SKM-1 treated with dmso at 0.1 percent for 144 hours (cell line): ENCODE data around the gene AGT.

Experiments used
- DNase-seq: peaks from one replicate; lab custom pipeline; 2025; ENCODE audit not compliant: unreplicated experiment; lab: John Stamatoyannopoulos, UW

The AGT gene

DNA sequence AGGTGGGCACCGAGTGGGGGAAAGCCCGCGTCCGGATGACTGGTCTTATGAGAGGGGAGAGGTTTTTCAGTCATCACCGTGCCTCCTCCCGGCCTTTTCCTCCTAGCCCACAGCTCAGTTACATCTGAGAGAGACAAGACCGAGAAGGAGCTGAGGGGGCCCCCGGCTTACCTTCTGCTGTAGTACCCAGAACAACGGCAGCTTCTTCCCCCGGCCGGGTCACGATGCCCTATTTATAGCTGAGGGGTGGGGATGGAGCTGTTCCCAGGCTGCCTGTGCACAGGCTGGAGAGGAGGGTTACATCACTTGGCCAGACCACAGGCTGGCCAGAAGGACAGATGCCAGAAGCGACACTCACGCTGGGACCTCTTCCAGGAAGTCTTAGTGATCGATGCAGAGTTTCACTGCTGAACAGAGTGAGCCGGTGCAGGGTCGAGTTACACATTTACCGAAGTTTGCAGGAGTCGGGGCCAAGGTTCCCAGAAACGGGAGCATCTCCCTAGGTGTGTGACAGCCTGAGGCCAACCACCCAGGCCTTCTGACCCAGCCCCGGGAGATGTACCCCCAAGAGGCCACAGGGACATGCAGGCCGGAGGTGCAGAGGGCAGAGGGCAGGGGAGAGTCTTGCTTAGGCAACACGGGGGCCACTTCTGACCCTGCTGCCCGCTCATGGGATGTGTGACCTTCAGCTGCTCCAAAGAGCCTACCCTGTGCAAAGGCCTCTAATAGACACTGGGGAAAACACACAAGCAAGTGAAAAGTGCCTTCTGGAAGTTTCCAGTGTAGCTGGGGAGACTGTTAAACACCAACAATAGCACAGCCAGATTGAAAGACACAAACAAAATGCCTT lies at the start of gene AGT:
Gene AGT, minus strand, starts transcription at position 208 of the 850 bp plus-strand sequence. CDS start 3,299 bp downstream, outside the sequence.
- peak; percentile 93 for DNase-seq

DNA sequence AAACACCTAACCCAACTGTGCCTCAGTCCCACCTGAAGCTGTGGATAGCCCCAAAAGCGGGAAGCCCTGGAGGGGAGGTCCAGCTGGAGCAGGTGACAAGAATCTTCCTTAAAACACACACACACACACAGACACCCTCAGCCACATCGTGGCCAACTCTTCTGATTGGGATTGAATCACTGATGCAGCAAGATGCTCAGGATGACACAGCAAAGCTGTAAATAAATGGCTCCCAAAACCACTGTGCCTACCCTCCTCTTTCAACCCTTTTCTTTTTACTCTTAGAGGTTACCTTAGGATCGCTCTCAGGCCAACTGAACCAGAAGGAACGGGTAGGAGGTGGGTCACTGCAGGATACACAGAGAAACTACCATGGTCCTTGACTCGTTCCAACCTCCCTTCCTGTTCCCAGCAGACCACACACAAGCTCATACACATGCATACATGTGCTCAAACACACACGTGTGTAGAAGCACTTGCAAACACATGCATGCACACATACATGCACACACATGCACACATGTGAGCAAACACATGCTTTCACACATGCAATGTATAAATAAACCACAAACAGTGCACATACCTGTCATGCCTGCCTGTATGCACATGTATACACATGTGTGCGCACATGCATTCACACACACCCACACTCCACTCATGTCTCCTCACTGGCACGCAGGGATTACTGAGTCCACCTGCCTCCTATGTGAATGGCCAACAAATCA lies 47.7 kb upstream of the AGT start:
- no peak for DNase-seq

DNA sequence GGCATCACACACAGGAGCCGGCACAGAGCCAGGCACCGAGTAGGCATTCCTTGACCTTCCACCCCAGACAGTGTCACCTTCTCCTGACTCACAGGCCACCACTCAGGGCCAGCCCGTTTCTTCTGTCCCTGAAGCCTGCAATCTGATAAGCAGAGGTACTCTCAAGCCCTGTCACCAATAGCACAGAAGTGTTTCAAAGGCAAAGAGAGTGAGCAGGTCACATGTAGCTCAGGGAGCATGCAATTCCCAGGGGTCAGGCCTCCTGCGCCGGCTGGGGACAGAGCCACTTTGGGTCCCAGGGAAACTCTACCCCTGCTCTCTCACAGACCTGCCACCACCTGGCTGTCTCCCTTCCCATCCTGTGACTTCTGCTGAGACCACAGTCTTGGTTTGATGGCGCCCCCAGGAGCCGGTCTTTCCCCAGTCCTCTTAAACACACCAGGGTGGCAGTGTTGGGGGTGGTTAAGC lies 46.5 kb upstream of the AGT start:
- DNase-seq: no peak

DNA sequence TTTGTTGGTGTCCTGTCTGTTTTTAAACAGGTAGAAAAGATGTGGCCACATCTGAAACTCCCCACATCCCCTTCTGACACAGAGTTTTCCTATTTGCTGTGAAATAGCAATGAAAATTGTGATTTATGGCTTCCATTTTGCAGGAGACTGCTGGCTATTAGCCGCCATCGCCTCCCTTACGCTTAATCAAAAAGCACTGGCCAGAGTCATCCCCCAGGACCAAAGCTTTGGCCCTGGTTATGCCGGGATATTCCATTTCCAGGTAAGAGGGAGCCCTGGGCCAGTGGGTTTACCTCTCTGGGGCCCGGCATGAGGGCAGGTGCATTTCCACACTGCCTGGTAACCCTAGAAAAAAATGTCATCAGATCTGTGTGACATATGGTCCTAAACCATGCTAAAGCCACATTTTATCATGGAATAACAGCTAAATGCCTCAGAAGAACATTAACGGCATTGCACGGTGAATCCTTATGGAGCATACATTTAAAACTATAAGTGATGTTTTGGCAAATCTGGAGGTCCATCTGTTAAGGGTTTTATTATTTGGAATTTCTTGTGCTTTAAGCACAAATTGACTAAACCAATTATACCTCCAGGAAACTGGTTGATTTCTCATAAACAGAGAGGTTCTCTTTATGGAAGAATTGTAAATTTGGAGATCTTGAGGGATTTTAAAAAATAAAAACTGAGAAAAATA lies 45.6 kb upstream of the AGT start:
- DNase-seq: no peak

DNA sequence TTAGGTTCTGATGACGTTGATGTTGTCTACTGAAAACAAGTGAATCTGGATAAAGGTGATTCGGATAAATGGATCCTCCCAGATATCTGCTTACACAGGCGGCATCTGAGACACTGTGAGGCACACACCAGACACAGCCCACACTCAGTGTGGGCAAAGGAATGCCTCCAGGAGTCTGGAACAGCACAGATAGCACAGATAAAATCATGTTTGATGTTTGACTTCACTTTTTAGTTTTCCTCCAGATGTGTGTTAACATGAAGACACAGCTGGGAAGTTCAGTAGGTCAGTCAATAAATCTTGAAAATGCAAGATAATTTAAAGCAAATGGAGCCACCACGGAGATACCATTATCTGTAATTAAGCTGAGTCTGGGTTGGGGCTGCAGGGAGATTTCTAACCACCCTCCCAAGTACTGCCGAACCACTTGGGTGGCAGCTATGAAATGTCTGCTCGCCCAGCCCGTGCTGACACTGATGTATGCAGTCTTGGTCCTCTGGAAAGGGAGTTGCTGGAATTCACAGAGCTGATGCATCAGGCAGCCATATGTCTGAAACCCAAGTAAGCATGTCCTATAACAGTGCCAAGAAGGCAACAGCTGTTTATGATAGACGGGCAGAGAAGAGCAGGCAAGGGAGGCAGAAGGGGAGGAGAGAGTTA lies 44.9 kb upstream of the AGT start:
- DNase-seq: no peak

DNA sequence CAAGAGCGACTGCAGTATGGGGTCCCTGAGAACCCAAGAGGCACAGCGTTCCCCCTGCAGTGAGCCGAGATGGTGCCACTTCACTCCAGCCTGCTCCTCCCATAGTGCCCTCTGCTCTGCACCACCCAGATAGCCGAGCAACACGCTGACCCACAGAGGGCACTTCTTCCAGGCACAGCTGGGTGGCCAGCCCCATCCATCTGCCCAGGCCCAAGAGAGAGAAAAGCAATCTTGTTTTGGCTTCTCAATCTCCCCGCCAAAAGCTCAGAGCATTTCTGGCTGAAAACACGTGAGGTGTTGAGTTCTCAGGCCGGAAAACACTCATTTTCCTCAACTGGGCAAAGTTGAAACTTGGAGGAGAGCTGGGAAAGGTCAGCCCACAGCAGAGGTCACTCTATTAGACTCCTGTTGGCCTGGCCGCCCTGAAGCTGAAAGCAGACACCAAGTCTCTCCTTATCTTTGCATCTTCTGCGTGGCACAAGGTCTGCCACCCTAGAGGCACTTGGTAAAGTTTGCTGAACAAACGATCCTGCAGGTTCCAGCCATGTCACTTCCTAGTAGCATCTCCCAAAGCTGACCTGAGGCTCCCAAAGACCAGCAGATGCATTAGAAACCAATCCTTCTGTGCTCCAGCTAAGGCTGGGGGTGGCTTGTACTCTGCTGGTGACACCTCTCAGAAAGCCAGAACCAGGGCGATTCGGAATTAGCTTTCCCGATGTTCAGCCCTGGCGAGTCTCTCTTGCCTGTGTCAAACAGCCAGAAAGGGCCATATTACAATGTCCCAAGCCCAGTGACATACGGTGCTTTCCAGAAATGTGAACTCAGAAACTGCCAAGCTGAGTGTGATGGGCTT lies 44.2 kb upstream of the AGT start:
- DNase-seq: no peak

DNA sequence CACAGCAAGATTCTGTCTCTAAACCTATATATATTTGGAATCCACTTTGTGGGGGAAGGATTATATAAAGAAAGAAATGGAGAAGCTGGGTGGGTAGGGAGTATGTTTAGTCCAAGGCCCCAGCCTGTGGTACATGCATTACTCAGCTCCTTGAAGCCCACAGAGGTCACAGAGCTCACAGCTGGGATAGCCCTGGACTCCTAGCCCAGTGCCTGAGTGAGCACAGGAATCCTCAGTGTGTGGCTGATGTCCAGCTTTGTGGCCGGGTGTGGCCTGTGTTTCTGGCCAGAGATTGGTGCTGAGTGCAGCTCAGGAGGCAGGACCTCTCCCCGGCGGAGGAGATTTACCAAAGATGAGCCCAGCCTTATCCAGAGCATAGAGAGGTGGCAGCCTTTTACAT lies 40.9 kb upstream of the AGT start:
- DNase-seq: no peak

DNA sequence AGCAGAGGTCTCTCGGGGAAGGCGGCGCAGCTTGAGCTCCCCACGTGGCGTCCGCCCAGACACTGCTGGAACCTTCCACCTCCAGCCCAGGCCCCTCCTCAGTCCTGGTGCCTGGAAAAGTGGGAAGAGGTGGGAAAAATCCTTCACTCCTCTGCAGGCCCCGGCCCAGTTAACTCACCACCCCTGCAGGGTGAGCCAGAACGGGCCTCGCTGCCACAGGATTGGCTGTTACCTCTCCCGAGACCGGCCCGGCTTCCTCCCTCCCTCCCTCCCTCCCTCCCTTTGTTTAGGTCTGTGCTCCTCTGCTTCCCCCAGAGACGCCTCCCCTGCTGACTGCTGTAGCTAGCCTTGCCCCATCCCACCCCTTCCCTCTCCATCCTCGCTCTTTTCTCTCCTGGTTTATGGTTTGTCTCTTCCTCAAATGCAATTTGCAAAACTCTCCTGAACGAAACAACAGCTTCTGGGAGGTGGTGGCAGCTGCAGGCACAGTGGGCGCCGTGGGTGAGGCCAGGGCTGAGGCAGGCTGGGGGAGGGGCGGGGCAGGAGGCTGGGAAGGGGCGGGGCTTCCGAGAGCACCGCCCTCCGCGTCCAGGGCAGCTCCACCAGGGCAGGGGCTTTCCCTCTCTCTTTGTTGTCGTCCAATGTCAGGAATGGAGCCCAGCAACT lies 39.8 kb upstream of the AGT start:
- no peak for DNase-seq

DNA sequence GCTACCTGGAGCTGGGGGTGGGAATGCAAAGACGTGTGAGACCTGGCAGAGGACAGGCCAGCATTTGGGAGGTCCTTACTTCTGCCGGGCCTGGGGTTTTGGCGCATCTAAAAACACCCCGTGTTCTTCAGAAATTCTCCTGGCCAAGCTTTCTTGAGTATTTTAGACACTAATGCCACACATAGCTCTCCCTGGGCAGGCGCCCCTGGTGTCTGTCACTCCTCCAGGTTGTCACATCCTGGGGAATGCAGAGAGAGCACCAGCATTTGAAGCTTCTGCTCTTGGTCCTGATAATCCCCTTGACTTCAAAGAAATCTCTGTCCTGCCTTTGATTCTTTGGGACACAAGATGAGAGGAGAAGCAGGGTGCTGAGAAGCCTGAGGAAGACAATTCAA lies 39.3 kb upstream of the AGT start:
- no peak for DNase-seq

DNA sequence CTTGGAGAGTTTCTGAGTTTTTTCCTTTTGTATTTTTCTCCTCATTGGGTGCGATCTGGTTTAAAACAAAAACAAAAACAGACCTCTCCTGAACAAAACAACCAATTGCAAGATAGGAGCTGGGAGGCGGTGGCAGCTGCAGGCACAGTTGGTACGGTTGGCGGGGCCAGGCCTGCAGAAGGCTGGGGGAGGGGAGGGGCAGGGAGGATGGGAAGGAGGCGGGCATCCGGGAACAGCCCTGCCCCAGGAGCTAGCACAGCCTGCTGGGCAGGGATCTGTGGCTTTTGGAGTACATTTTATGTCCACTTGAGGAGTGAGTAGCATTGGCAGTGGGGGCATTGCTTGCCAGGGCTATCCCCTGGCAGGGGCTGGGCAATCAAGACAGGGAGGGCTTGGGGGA lies 38.5 kb upstream of the AGT start:
- DNase-seq: no peak

DNA sequence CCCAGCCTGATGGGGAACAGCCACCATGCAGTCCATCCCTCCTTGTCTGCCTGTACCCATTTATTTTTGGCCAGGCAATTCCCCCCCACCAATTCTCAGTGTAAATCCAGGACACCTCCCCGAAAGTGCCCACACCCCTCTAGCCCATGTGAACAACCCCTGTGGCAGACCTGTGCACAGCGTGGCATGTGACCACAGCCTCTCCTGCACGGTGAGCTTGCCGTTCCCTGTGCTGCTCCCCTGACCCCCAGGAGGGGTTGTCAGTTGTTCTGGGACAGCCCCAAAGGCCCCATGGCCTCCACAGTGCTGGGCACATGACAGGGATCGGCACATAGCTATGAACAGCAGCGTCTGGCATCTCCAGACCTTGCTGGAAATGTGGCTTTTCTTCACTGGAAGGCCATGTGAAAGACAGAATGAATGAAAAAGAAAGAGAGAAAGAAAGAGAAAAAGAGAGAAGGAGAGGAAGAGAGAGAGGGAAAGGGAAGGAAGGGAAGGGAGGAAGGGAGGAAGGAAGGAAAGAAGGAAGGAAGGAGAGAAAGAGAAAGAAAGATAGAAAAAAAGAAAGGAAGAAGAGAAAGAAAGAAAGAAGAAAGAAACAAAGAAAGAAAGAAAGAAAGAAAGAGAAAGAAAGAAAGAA lies 37.2 kb upstream of the AGT start:
- DNase-seq: no peak

DNA sequence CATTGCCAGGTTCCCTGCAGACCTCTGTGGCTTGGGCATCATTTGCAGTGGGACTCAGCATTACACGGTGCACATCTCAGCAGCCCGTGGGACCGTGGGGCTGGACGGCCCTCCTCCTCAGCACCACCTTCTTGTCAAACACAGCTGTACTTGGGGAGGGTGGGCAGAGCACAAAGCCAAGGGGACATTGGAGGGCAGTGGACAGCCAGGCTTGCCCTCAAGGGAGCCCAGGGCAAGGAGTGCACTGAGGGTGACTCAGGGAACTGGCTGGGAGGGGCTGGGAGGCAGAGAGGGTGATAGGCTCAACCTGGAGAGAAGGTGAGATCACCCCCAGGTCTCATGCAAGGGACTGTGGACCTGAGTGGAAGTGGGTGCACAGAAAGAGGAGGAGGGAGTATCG lies 36.7 kb upstream of the AGT start:
- DNase-seq: no peak

DNA sequence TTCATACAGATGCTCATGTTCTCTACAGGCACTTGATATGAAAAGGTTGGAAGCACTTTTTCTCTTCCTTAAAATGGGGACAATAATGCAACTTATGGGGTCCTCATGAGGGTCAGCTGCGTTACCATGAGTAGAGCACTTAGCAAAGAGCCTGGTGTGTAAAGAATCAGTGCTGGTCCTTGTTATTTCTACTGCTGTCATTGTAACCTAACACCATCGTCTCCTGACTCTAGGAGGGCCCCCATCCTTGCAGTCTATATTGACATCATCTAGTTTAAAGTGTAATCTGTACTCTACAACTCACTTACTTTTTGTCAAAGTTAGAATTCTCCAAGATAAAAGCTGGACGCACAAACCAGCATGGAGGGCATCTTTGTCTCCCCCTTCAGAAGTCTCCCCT lies 35.7 kb upstream of the AGT start:
- DNase-seq: no peak

DNA sequence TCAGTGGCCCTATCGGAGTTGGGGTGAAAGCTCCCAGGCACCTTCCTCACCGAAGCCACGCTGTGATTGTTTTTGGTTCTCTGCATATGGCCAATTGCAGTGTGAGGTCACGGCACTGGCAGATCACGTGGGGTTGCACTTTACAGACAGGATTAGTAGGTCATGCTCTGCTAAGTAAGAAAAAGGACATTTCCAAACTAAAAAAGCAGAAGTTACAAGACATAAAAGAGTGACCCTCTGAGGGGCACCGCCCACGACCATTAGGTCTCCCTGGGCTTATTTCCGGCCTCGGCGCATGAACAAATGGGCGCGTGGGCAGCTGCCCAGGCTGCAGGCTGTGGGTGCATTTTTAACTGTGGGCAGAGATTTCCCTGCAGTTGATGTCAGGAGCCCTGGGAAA lies 35.2 kb upstream of the AGT start:
- peak; percentile 26 for DNase-seq

DNA sequence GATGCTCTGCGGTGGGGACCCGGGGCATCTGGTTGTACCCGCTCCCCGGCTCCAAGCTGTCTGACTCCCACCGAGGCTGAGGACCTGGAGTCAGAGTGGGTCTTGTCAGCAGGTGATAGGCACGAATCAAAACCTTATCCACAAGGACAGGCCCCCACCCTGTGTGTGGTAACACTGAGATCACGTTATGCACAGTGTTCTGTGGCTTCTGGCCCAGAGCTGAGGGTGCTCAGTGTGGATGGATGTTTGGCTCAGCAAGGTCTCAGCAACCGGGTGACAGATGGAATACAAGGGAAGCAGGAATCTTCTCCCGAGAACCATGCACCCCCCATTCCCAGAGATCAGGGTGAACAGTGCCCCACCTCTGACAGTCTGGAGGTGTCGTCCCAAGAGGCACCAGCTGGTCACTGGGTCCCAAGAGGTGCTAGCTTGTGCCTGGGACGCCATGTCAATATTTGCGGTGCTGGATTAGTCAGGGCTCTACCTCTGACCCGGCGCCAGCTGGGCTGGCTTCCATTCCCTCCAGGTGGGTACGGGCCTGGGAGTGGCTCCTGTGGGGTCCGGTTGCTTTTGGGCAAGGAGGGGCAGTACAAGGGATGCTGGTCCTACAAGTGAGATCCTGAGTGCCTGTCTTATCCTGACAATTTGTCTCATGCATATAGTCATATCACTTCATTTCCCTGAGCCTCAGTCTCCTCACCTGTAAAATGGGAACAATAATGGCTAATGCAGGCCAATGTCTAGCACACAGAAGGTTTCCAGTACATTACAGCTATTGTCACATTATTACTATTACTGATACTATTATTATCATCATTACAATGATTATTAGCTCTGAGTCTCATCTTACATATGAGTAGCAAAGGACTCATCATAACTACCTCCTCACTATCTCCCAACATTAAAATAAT lies 34.2 kb upstream of the AGT start:
- DNase-seq: no peak

DNA sequence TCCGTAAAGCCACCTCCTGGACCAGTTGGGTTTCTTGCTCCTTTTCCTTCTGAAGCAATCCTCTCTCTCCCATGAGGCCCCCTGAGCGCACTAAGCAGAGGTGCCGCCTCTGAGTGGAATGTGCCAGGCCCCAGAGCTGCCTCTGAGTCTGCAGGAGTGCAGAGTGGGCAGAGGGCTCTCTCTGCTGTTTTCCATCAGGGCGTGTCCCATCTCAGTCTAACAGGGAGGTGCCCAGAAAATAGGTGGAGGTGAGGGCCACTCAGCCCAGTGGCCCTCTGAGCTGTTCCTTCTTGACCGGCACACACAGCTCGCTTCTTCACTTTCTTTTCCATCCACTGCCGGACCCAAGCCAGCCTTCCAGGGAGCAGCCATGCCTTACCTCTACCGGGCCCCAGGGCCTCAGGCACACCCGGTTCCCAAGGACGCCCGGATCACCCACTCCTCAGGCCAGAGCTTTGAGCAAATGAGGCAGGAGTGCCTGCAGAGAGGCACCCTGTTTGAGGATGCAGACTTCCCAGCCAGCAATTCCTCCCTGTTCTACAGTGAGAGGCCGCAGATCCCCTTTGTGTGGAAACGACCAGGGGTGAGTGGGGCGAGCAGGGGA lies 33.3 kb upstream of the AGT start, which contains the start of gene CAPN9:
Gene CAPN9, plus strand, starts transcription at position 262 of the 604 bp plus-strand sequence. Its CDS starts 109 bp downstream, at position 371.
- DNase-seq: no peak

DNA sequence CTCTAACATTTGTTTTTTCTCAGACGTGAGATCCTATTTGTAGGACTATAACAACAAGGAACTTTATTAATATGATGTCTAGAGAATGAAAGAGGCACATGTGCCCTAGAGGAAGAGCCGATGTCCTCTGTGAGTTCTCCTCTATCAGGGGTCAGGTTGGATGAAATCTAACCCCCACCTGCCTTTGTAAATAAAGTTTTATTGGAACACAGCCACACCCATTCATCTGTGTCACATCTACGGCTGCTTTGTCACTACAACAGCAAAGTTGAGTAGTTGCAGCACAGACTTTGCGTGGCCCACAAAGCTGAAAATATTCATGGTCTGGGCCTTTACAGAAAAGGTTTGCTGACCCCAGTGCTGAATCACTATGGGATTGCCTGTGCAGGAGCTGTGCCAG lies 32.7 kb upstream of the AGT start:
- DNase-seq: no peak

DNA sequence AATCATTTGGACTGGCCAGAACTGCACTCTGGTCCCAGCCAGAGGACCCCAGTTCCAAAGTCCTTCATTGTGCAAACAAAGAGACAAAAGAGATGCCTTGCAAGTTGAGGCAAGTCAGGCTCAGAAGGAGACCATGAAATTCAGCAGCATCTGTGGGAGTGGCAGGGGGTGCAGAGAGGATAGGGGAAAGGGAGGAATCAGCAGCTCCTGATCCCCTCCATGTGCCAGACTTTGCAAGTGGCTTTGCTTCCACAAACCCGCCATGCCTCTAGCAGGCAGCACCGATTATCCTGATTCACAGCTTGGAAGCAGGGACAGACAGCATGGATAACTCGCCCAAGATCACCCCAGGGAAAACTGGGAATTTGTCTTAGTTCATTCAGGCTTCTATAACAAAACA lies 31.1 kb upstream of the AGT start:
- DNase-seq: no peak
